Ramos (cell line): Measurements from ENCODE around the gene TMEM19.

Source experiments
- in situ Hi-C: fragments of 300-500 bp; cut with MboI; formaldehyde crosslinking; loops from one replicate; pipeline ENCODE4 v1.14.3; 2022; ENCODE audit warnings: low sequenced_read_pairs; ENCODE audit not compliant: unreplicated experiment

The TMEM19 gene

GRCh38 chr12:71708658-71709057 is 22.8 kb downstream of the TMEM19 start:
- in situ Hi-C loops, result no loop called here

- in situ Hi-C loops, result no loop called here
Measured at GRCh38 chr12:71710276-71711125, 24.6 kb downstream of the TMEM19 start.

- in situ Hi-C loops, result no loop called here
Measured at GRCh38 chr12:71718611-71719010, 32.7 kb downstream of the TMEM19 start.

- in situ Hi-C loops, result no loop called here
Measured at GRCh38 chr12:71719647-71720370, 33.9 kb downstream of the TMEM19 start.

- in situ Hi-C loops, result no loop called here
Measured at GRCh38 chr12:71721783-71722505, 36.1 kb downstream of the TMEM19 start.

GRCh38 chr12:71725011-71725410 is 39.1 kb downstream of the TMEM19 start:
- in situ Hi-C loops, result no loop called here

GRCh38 chr12:71726548-71726947 is 40.7 kb downstream of the TMEM19 start:
- in situ Hi-C loops, result no loop called here

GRCh38 chr12:71727958-71728357 is 42.1 kb downstream of the TMEM19 start:
- in situ Hi-C loops, result no loop called here

- in situ Hi-C loops, result no loop called here
Measured at GRCh38 chr12:71730936-71731335, 45.1 kb downstream of the TMEM19 start.

- in situ Hi-C loops, result no loop called here
Measured at GRCh38 chr12:71731439-71732356, 45.8 kb downstream of the TMEM19 start.

- in situ Hi-C loops, result no loop called here
Measured at GRCh38 chr12:71732357-71732712, 46.5 kb downstream of the TMEM19 start.

GRCh38 chr12:71737197-71737596 is 51.3 kb downstream of the TMEM19 start:
- in situ Hi-C loops, result no loop called here

GRCh38 chr12:71742998-71743397 is 57.1 kb downstream of the TMEM19 start:
- in situ Hi-C loops, result loop anchor here (10.0 kb wide), 1 partner anchor 328 kb away; no protein-coding TSS in a partner anchor

- in situ Hi-C loops, result loop anchor here (10.0 kb wide), 1 partner anchor 330 kb away; no protein-coding TSS in a partner anchor
Measured at GRCh38 chr12:71744522-71745300, 58.8 kb downstream of the TMEM19 start.

- in situ Hi-C loops, result loop anchor here (10.0 kb wide), 1 partner anchor 332 kb away; no protein-coding TSS in a partner anchor
Measured at GRCh38 chr12:71746974-71747611, 61.2 kb downstream of the TMEM19 start.

GRCh38 chr12:71748081-71748850 is 62.4 kb downstream of the TMEM19 start:
- in situ Hi-C loops, result loop anchor here (10.0 kb wide), 1 partner anchor 333 kb away; no protein-coding TSS in a partner anchor

GRCh38 chr12:71749666-71750065 is 63.8 kb downstream of the TMEM19 start:
- in situ Hi-C loops, result loop anchor here (10.0 kb wide), 1 partner anchor 335 kb away; no protein-coding TSS in a partner anchor

GRCh38 chr12:71752891-71753290 is 67.0 kb downstream of the TMEM19 start:
- in situ Hi-C loops, result no loop called here
